SJSA1 (cell line): Measurements from ENCODE around the gene SLC38A4. TPM values are rescaled to one million over a fixed set of nuclear protein-coding genes. Genes with fewer than 3 reads are reported as not detected.

ENCODE experiments used
- DNase-seq, 2 experiments: peaks; one replicate each; pipeline ENCODE4 v3.0.0-alpha.2; 2015 to 2020; ENCODE audit warnings: low spot score in 2 of 2, low read depth in 1 of 2
- H3K27ac ChIP-seq: fragments of 250-450 bp; sonication (Bioruptor Pico); 2 replicates; pipeline ENCODE4 v1.5.1; 2020; ENCODE audit warnings: mild to moderate bottlenecking, moderate library complexity
- H3K27me3 ChIP-seq: fragments of 250-450 bp; sonication (Bioruptor Pico); replicated peaks from 2 replicates; pipeline ENCODE4 v1.5.1; 2020; ENCODE audit warnings: mild to moderate bottlenecking, moderate library complexity
- H3K36me3 ChIP-seq: fragments of 250-450 bp; sonication (Bioruptor Pico); 2 replicates; pipeline ENCODE4 v1.5.1; 2020; ENCODE audit warnings: mild to moderate bottlenecking
- H3K4me1 ChIP-seq: fragments of 250-450 bp; sonication (Bioruptor Pico); replicated peaks from 2 replicates; pipeline ENCODE4 v1.6.1; 2021; ENCODE audit warnings: mild to moderate bottlenecking
- H3K4me3 ChIP-seq: fragments of 250-450 bp; sonication (Bioruptor Pico); 2 replicates; pipeline ENCODE4 v1.5.1; 2020; ENCODE audit warnings: mild to moderate bottlenecking
- H3K9me3 ChIP-seq: fragments of 250-450 bp; sonication (Bioruptor Pico); replicated peaks from 2 replicates; pipeline ENCODE4 v1.5.1; 2020; ENCODE audit warnings: mild to moderate bottlenecking
- total RNA-seq: library from RNA; depleted of rRNA; stranded (reverse); fragments of >200 nt; shearing (Covaris generic); gene quantifications from 2 replicates; pipeline ENCODE4 v1.2.3, GENCODE V29; 2014

Gene SLC38A4
- total RNA-seq, 1 experiment from 2014 or later, result 18.3 TPM

DNA sequence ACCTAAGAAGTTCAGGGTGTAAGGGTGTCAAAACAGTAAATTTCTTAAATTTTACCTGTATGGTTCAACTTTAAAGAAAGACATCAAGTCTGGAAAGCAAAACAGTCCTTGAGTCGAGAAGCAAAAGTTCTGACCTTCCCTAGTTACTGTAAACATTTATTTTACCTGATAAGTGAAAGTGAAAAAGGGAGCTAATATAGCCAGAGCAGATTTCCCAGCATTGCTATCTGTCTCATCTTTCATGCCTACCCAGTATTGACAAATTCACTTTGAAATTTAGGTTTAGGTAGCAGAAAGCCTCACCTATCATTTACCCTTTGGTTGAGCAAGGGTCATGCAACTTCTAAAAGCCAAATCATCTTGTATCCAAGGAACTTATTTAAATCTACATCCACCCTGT, 24.5 kb downstream of the SLC38A4 start:
- H3K9me3 ChIP-seq, result no peaks in the 10 kb centered on the region

DNA sequence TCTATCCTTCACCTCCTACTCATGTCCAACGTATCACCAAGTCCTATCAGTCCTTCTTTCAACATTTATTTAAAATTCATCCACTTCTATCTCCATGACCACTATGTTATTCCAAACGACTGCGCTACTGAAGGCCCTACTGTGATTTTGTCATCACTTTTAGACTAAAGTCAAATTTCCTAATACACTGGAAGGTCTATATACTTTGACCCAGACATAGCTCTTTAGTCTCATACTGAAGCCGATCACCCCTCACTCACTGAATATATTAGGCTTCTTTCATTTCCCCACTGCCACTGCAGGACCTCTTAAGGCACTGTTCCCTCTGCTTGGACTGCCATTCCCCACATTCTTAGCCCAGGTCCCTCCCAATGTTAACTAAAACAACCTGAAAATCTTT, 25.6 kb downstream of the SLC38A4 start:
- no peak for DNase-seq
- Histone ChIP-seq H3K36me3 (no peaks in the 10 kb centered on the region), H3K9me3 (no peaks in the 10 kb centered on the region), H3K4me1 (no peaks in the 10 kb centered on the region), H3K27me3 (no peaks in the 10 kb centered on the region), H3K4me3 (no peak overlapping the region), H3K27ac (no peak overlapping the region)

More for the DNA sequence above, 24.5 kb downstream of the SLC38A4 start:
- Histone ChIP-seq H3K27ac (no peak overlapping the region), H3K4me1 (no peaks in the 10 kb centered on the region), H3K4me3 (no peak overlapping the region), H3K36me3 (no peaks in the 10 kb centered on the region), H3K27me3 (no peaks in the 10 kb centered on the region)
- DNase-seq, result no peak

DNA sequence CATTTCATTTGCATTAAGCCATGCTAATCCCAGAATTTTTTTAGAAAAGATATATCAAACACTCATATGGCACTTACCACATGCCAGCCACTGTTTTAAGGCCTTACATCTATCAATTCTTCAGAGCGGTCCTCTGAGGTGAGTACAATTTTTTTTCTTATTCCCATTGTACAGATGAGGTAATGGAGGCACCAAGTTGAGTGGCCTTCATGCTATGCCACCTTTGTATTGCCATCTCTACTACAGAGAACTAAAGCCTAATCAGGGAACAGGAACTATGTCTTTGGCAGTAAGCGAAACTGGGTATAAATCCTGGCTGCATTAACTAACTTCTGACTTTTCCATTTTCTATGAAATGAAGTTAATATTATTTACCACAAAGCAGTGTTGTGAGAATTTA, 27.1 kb downstream of the SLC38A4 start:
- DNase-seq, result no peak
- Histone ChIP-seq H3K36me3 (no peaks in the 10 kb centered on the region), H3K9me3 (no peaks in the 10 kb centered on the region), H3K27ac (no peak overlapping the region), H3K27me3 (no peaks in the 10 kb centered on the region), H3K4me3 (no peak overlapping the region), H3K4me1 (no peaks in the 10 kb centered on the region)

DNA sequence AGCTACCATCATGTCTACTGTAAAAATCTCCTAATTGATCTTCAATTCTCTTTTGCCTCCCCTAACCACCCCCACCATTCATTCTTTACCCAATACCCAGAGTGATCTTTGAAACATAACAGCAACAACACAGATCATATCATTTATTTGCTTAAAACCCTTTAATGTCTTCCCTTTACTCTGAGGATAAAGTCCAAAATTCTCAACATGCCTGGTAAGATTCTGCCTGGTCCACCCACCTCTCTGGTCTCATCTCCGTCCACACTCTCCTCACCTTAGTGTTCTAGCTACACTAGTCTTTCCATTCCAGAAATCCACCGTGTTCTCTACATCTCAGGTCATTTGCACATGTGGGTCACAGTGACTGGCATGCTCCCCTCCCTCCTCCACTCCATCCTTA, 27.7 kb downstream of the SLC38A4 start:
- no peaks in the 10 kb centered on the region for H3K9me3 ChIP-seq
- H3K36me3 ChIP-seq, result no peaks in the 10 kb centered on the region
- DNase-seq, result no peak
- H3K27me3 ChIP-seq, result no peaks in the 10 kb centered on the region
- H3K4me3 ChIP-seq, result no peak overlapping the region
- H3K4me1 ChIP-seq, result no peaks in the 10 kb centered on the region
- H3K27ac ChIP-seq, result no peak overlapping the region

DNA sequence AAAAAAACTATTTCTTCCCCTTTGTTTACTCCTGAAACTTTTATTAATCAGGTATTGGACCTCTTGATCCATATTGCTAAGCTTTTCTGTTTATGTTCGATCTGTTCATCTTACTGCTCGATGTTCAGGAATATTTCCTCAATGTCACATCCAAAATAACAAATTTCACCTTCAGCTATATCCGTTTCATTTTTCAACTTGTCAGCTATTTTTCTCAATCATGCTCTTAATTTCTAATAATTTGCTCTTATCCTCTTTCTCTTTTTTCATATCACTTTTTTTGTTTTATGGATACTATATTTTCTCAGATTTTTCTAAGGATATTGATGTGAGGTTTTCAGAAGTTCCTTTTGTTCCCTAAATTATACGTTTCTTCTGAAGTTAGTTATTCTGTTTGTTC, 29.8 kb downstream of the SLC38A4 start:
- Histone ChIP-seq H3K4me1 (no peaks in the 10 kb centered on the region), H3K27me3 (no peaks in the 10 kb centered on the region), H3K9me3 (no peaks in the 10 kb centered on the region), H3K36me3 (peaks cover 12% of the 10 kb centered on the region), H3K27ac (no peak overlapping the region), H3K4me3 (no peak overlapping the region)
- DNase-seq, result no peak

DNA sequence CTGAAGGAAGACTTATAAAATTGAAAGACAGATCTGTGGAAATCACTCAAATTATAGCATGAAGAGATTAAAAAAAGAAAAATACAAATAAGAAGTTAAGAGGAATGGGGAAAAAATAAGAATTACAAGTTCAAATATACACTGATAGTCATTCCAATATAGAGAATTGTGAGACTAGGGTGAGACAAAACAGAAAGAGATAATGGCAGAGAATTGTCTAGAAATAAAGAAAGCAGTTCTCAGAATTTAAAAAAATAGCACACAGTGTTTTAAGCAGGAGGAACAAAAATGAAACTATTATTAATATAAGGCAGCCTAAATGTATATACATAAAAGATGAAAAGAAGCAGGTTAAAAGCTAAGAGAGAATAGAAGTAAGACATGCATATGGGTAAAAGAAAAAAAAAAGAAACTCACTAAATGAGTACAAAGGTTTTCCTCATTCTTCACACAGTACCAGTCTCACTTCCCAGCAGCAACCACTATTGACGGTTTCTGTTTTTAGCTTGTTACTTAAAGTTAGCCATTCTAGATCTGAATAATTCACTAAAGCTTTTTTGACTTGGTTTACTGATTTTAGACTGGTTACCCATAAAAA, 31.1 kb downstream of the SLC38A4 start:
- no peaks in the 10 kb centered on the region for H3K27me3 ChIP-seq
- no peak overlapping the region for H3K4me3 ChIP-seq
- H3K27ac ChIP-seq, result no peak overlapping the region
- DNase-seq, result no peak
- H3K4me1 ChIP-seq, result no peaks in the 10 kb centered on the region
- peaks cover 12% of the 10 kb centered on the region for H3K36me3 ChIP-seq
- H3K9me3 ChIP-seq, result no peaks in the 10 kb centered on the region

DNA sequence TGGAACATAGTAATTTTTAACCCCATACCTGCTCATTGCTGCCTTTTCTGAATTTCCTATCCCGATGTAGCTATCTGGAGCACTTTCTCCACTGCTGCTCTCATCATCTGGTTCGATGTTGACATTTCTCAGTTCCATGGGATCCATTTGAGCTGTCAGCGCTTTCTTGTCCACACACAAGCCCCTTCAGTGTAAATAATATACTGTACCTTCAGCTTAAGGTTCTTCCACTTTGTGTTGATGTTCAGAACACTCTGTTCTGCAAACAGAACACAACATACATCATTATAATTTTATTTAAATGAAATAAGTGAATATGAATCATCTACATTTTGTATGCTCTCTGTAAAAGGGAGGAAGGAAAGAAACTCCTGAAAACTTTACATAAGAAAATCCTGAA, 32.9 kb downstream of the SLC38A4 start:
- H3K4me3 ChIP-seq, result no peak overlapping the region
- peaks cover 12% of the 10 kb centered on the region for H3K36me3 ChIP-seq
- no peak for DNase-seq
- H3K4me1 ChIP-seq, result peaks cover 10% of the 10 kb centered on the region
- H3K27ac ChIP-seq, result no peak overlapping the region
- H3K9me3 ChIP-seq, result no peaks in the 10 kb centered on the region
- H3K27me3 ChIP-seq, result no peaks in the 10 kb centered on the region

DNA sequence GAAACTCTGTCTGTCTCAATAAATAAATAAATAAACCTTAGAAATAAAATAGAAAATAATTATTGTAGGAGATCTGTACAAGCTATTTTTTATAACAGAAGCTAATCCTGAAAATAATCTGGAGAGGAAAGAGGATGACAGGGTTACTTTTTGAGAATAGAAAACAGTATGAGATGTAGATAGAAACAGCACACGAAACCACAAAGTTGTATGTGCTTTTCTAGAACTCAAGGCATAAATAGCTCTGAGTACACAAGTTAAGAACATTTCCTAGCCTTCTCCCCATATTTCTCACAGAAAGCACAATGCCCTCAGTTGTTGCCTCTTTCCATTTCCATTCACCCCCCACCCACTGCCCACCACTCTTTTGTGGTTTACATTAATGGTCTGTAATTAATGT, 35.7 kb downstream of the SLC38A4 start:
- peaks cover 36% of the 10 kb centered on the region for H3K4me1 ChIP-seq
- H3K36me3 ChIP-seq, result peaks cover 18% of the 10 kb centered on the region
- H3K27me3 ChIP-seq, result no peaks in the 10 kb centered on the region
- no peak overlapping the region for H3K27ac ChIP-seq
- no peak overlapping the region for H3K4me3 ChIP-seq
- no peak for DNase-seq
- no peaks in the 10 kb centered on the region for H3K9me3 ChIP-seq

DNA sequence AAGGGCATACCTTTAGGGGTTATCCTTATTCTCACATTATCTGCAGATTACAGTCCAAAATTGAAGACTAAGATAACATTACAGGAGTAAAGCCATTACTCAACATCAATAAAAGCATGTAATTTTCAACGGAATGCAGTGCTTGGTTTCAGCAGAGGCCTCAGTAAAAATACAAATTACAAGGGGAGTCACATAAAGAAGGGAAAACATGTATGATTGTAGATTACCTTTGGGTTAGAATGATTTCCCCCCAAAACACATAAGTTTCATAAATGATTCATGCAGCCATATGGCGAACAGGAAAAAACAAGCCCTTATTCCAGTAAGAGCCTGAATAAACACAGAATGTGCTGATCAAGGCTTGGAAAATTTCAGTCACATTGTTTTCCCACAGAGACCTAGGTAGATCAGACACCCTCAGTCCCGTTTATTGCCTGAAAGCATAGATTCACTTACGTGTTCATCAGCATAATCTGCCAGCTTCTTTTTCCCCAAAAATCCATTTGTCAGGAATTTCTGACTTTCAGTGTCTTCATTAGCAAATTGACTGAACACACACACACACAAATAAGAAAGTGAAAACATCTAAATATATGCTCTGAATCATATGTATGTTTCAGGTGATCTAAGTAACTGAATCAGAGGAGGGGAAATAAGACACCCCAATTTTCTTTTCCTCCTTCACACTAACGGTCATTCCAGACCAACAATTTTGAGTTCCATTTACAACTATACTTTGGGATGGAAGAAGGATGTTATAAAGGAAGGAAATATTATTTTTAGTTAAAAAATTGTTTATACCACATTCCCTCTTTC, 37.5 kb downstream of the SLC38A4 start:
- Histone ChIP-seq H3K36me3 (peaks cover 18% of the 10 kb centered on the region), H3K4me3 (no peak overlapping the region), H3K27me3 (no peaks in the 10 kb centered on the region), H3K4me1 (peaks cover 43% of the 10 kb centered on the region), H3K9me3 (no peaks in the 10 kb centered on the region), H3K27ac (peak overlapping the region; percentile 77)
- DNase-seq, result peak in 1 of 2 experiments; percentile 26

DNA sequence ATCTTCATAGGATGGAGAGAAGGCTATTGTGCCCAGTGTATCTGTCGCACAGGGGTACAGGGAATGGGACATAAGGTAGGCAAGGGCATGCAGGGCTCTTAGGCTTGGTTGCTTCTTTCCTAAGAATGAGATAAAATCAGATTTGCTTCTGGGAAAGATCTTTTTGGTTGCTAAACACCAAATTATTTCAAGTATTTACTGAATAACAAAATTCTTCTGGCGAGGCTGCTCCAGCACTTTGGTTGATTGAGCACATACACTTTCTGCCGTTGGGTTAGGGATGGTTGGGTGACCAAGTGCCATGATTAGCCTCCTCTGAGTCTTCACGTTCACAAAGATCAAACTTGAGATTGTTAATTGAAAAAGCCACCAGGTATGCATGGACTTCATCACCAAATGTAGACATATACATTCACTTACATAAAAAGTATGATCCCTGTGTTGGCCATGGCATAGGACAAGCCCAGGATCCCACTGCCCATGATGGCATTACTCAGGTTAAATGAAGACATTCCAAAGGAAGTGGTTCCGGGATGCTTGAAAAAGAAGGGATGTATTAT, 38.2 kb downstream of the SLC38A4 start:
- no peaks in the 10 kb centered on the region for H3K27me3 ChIP-seq
- H3K27ac ChIP-seq, result peak overlapping the region; percentile 77
- DNase-seq, result no peak
- H3K4me3 ChIP-seq, result no peak overlapping the region
- peaks cover 43% of the 10 kb centered on the region for H3K4me1 ChIP-seq
- H3K9me3 ChIP-seq, result no peaks in the 10 kb centered on the region
- peaks cover 14% of the 10 kb centered on the region for H3K36me3 ChIP-seq

DNA sequence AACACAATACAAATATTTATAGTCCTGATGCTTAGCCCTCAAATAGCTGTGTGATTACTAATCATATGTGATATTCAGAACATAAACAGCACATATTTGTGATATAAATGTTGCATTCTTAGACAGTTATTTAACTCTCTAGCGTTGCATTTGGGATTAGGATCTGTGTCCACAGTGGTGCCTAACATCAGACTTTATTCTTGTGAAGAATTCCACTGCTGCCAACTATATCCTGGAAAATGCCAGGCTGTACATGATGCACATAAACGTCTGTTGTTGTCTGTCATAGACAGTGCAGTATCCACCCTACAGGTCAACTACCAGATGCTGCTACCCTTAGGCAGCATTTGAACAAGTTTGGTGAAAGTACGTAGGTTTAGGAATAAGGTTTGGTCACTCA, 39.0 kb downstream of the SLC38A4 start:
- Histone ChIP-seq H3K4me3 (no peak overlapping the region), H3K27me3 (no peaks in the 10 kb centered on the region), H3K9me3 (no peaks in the 10 kb centered on the region), H3K36me3 (peaks cover 10% of the 10 kb centered on the region), H3K27ac (peak overlapping the region; percentile 77), H3K4me1 (peaks cover 43% of the 10 kb centered on the region)
- peak; percentile 47 to 60 for DNase-seq

DNA sequence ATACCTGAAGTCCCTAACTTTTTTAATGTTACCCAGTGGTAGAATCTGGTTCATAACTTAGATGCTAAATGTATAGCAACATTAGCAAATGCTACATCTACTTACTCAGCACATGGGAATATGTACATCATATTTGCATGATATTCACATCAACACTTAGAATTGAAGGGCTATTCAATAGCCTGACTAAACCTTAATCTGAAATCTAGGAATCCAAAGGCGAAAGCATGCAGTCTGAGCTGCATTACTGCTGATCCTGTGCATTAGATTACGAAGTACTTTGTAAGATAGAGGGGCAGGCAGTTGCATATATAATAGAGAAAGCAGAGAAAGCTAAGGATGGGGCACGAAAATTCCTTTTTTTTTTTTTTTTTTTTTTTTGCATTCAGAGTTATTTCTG, 40.4 kb downstream of the SLC38A4 start:
- no peak for DNase-seq
- Histone ChIP-seq H3K27me3 (no peaks in the 10 kb centered on the region), H3K36me3 (peaks cover 6% of the 10 kb centered on the region; the same call in 1 of the 2 replicates), H3K27ac (no peak overlapping the region), H3K4me3 (no peak overlapping the region), H3K4me1 (peaks cover 43% of the 10 kb centered on the region), H3K9me3 (no peaks in the 10 kb centered on the region)

DNA sequence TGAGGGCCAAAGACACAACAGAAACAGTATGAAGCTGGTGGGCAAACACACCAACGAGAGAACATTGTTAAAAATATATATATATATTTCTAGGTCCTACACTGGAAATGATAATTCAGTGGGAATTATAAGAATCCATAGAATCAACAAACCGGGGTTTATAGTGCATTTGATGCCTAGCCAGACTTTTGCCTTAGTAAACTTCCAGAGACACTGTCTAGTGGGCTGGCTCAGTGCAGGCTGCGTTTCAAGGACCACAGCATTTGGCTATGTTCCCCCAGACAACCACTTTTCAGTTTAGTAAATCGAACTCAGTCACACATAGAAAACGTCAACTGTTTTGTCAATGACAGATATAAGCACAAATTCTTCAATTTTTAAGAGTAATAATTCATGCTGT, 41.9 kb downstream of the SLC38A4 start:
- no peak overlapping the region for H3K4me3 ChIP-seq
- no peak overlapping the region for H3K27ac ChIP-seq
- H3K4me1 ChIP-seq, result peaks cover 43% of the 10 kb centered on the region
- no peaks in the 10 kb centered on the region for H3K27me3 ChIP-seq
- no peaks in the 10 kb centered on the region for H3K9me3 ChIP-seq
- DNase-seq, result no peak
- peaks cover 6% of the 10 kb centered on the region; the same call in 1 of the 2 replicates for H3K36me3 ChIP-seq

DNA sequence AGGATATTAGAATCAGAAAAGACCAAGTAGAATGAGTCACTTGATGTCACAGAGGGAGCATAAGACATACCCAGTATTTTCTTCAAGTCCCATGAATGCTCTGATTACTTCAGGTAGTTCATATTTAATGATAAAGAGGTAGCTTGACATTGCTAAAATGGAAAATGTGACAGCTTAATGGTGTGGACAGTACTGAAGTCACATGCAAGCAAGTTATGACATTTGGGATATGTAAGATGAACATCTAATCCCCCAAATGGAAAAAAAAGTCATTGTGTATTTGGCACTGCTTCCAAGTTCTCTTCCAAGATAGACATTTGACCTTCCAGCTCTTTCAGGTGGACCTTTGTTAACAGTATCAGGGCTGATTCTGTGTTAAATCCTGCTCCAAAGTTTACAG, 45.9 kb downstream of the SLC38A4 start:
- Histone ChIP-seq H3K27me3 (no peaks in the 10 kb centered on the region), H3K36me3 (peaks cover 8% of the 10 kb centered on the region; the same call in 1 of the 2 replicates), H3K4me3 (no peak overlapping the region), H3K9me3 (no peaks in the 10 kb centered on the region), H3K27ac (no peak overlapping the region), H3K4me1 (peaks cover 7% of the 10 kb centered on the region)
- no peak for DNase-seq
